ENCODE results near the gene PTX4.

DNA sequence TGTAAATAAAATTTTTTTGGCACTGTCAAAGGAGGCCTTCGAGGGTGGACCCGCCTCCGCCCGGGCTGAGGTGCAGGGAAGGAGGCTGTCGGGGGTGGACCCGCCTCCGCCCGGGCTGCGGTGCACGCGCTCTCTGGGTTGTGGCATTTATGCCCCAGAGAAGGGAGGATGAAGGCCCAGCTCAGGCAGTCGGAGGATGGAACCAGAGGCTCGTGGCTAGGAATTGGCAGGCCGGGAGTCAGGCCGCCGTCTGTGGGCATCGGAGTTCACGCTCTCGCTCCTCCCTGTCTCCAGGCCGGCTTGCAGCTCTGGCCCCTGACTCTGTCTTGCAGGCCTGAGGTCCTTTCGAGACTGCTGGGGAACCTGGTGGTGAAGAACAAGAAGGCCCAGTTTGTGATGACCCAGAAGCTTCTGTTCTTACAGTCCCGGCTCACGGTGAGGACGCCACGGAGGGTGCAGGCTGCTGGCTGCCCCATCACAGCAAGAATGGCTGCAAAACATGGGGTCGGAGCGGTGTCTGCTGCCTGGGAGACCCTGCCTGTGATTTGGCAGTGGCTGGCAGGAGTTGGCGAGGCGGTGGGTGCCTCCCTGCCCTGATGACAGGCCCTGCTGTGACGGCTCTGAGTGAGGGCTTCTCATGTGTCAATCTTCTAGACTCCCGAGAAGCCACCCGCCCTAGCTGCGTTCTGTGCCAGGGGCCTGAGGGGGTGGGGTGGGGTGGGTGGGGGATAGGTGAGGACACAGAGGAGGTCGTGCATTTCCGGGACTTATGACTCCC, 10.3 kb upstream of the PTX4 start:
- TF ChIP-seq, protein P1, sequence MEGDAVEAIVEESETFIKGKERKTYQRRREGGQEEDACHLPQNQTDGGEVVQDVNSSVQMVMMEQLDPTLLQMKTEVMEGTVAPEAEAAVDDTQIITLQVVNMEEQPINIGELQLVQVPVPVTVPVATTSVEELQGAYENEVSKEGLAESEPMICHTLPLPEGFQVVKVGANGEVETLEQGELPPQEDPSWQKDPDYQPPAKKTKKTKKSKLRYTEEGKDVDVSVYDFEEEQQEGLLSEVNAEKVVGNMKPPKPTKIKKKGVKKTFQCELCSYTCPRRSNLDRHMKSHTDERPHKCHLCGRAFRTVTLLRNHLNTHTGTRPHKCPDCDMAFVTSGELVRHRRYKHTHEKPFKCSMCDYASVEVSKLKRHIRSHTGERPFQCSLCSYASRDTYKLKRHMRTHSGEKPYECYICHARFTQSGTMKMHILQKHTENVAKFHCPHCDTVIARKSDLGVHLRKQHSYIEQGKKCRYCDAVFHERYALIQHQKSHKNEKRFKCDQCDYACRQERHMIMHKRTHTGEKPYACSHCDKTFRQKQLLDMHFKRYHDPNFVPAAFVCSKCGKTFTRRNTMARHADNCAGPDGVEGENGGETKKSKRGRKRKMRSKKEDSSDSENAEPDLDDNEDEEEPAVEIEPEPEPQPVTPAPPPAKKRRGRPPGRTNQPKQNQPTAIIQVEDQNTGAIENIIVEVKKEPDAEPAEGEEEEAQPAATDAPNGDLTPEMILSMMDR (IDR thresholded peaks at IDR 0.05), result no peak
- no peak for TF ChIP-seq MXI1 (IDR thresholded peaks at IDR 0.05; ENCODE audit: low read depth, low read length)
- no peak for TF ChIP-seq YY1 (IDR thresholded peaks at IDR 0.05; ENCODE audit: low read depth)
- no peak for TF ChIP-seq GABPA (IDR thresholded peaks at IDR 0.05; ENCODE audit: low read depth)
- TF ChIP-seq EP300 (IDR thresholded peaks at IDR 0.05; ENCODE audit: borderline replicate concordance in 1 of 2, low read depth in 1 of 2, low read length in 1 of 2), result no peak
- TF ChIP-seq SMC3 (IDR thresholded peaks at IDR 0.05; ENCODE audit: low read depth, low read length), result no peak
- TF ChIP-seq, protein P2, sequence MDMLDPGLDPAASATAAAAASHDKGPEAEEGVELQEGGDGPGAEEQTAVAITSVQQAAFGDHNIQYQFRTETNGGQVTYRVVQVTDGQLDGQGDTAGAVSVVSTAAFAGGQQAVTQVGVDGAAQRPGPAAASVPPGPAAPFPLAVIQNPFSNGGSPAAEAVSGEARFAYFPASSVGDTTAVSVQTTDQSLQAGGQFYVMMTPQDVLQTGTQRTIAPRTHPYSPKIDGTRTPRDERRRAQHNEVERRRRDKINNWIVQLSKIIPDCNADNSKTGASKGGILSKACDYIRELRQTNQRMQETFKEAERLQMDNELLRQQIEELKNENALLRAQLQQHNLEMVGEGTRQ (IDR thresholded peaks at IDR 0.05; ENCODE audit: borderline replicate concordance, low read depth, low read length), result no peak
- TF ChIP-seq, protein P3, sequence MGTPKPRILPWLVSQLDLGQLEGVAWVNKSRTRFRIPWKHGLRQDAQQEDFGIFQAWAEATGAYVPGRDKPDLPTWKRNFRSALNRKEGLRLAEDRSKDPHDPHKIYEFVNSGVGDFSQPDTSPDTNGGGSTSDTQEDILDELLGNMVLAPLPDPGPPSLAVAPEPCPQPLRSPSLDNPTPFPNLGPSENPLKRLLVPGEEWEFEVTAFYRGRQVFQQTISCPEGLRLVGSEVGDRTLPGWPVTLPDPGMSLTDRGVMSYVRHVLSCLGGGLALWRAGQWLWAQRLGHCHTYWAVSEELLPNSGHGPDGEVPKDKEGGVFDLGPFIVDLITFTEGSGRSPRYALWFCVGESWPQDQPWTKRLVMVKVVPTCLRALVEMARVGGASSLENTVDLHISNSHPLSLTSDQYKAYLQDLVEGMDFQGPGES (IDR thresholded peaks at IDR 0.05; ENCODE audit: low read depth, low read length), result no peak
- TF ChIP-seq TAF1 (IDR thresholded peaks at IDR 0.05; ENCODE audit: borderline replicate concordance, low read depth, low read length), result no peak
- no peak for TF ChIP-seq POLR2AphosphoS5 (IDR thresholded peaks at IDR 0.05; ENCODE audit: low read depth, low read length)
- no peak for TF ChIP-seq JUND (IDR thresholded peaks at IDR 0.05)
- TF ChIP-seq FOXJ3 (CRISPR knock-in tag; IDR thresholded peaks at IDR 0.05), result no peak
- TF ChIP-seq, protein P4, sequence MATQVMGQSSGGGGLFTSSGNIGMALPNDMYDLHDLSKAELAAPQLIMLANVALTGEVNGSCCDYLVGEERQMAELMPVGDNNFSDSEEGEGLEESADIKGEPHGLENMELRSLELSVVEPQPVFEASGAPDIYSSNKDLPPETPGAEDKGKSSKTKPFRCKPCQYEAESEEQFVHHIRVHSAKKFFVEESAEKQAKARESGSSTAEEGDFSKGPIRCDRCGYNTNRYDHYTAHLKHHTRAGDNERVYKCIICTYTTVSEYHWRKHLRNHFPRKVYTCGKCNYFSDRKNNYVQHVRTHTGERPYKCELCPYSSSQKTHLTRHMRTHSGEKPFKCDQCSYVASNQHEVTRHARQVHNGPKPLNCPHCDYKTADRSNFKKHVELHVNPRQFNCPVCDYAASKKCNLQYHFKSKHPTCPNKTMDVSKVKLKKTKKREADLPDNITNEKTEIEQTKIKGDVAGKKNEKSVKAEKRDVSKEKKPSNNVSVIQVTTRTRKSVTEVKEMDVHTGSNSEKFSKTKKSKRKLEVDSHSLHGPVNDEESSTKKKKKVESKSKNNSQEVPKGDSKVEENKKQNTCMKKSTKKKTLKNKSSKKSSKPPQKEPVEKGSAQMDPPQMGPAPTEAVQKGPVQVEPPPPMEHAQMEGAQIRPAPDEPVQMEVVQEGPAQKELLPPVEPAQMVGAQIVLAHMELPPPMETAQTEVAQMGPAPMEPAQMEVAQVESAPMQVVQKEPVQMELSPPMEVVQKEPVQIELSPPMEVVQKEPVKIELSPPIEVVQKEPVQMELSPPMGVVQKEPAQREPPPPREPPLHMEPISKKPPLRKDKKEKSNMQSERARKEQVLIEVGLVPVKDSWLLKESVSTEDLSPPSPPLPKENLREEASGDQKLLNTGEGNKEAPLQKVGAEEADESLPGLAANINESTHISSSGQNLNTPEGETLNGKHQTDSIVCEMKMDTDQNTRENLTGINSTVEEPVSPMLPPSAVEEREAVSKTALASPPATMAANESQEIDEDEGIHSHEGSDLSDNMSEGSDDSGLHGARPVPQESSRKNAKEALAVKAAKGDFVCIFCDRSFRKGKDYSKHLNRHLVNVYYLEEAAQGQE (IDR thresholded peaks at IDR 0.05; ENCODE audit: low read depth, low read length), result no peak
- TF ChIP-seq EZH2phosphoT487 (IDR thresholded peaks at IDR 0.05; ENCODE audit: borderline replicate concordance, low read depth), result no peak
